Small intestine (tissue), 16 donors: ENCODE results near the gene DEPDC1B. TPM values are rescaled to one million over a fixed set of nuclear protein-coding genes. Genes with fewer than 3 reads are reported as not detected.
"Not testable (repeated sequence)": the region's sequence is repeated elsewhere in the genome, so short reads cannot be mapped to it uniquely, and the experiment has no call there.

ENCODE experiments used
- DNase-seq, 2 donors: peaks; one replicate each; pipeline versions ENCODE4 v3.0.0 to v3.0.0-alpha.2; 2013
- FAIRE-seq: peaks from 2 replicates; lab custom pipeline; 2012; peaks lifted over from hg19 to GRCh38; lab: Jason Lieb, UNC
- H3K27ac ChIP-seq, 3 donors: one replicate each; pipeline ENCODE4 v1.5.1; 2013; ENCODE audit warnings: low read length in 2 of 3, mild to moderate bottlenecking in 2 of 3, control low read depth in 1 of 3, inconsistent platforms in 1 of 3, low read depth in 1 of 3, moderate library complexity in 1 of 3
- H3K27me3 ChIP-seq, 3 donors: one replicate each; pipeline ENCODE4 v1.6.1; 2013; ENCODE audit warnings: low read length in 3 of 3, inconsistent platforms in 1 of 3; ENCODE audit not compliant: control insufficient read depth in 3 of 3, insufficient read depth in 3 of 3
- H3K36me3 ChIP-seq, 3 donors: one replicate each; pipeline ENCODE4 v1.6.1; 2013; ENCODE audit warnings: low read length in 3 of 3, inconsistent platforms in 1 of 3, low read depth in 1 of 3, mild to moderate bottlenecking in 1 of 3, moderate library complexity in 1 of 3; ENCODE audit not compliant: control insufficient read depth in 3 of 3, insufficient read depth in 2 of 3
- H3K4me1 ChIP-seq, 3 donors: one replicate each; pipeline ENCODE4 v1.6.1; 2013; ENCODE audit warnings: low read length in 2 of 3, inconsistent platforms in 1 of 3, low read depth in 1 of 3, mild to moderate bottlenecking in 1 of 3, moderate library complexity in 1 of 3; ENCODE audit not compliant: control insufficient read depth in 3 of 3, insufficient read depth in 2 of 3
- H3K4me3 ChIP-seq, 3 donors: one replicate each; pipeline ENCODE4 v1.5.1; 2013; ENCODE audit warnings: low read length in 3 of 3, control low read depth in 1 of 3, inconsistent platforms in 1 of 3, low read depth in 1 of 3, mild to moderate bottlenecking in 1 of 3, moderate library complexity in 1 of 3
- H3K9me3 ChIP-seq, 2 donors: one replicate each; pipeline ENCODE4 v1.6.1; 2013; ENCODE audit warnings: low read depth in 1 of 2, low read length in 1 of 2; ENCODE audit not compliant: control insufficient read depth in 2 of 2, insufficient read depth in 1 of 2
- WGBS, 3 donors: extraction: QIAGEN DNeasy Blood & Tissue Kit; methylation state at CpG; one replicate each; pipeline ENCODE4 v1.1.7; 2013; 5-methylcytosine and 5-hydroxymethylcytosine counted together
- long read RNA-seq, 10 donors: transcript quantifications; one replicate each; lab custom pipeline, GENCODE V29; 2026
- polyA plus RNA-seq, 4 donors: library from polyadenylated mRNA; stranded (reverse) in 3 of 4; unstranded in 1 of 4; fragments of 200-250 nt in 3 of 4; fragments of 120-200 nt in 1 of 4; gene quantifications; one replicate each; pipeline versions ENCODE4 v1.2.1 to v1.2.3, GENCODE V29; 2013
- donor health status: healthy with polysubstance abuse.
- donor health status: control.
- donor health status: control.
- donor health status: Bipolar disorder and iron deficiency.
- donor health status: healthy.

DEPDC1B gene
- polyA plus RNA-seq: 10 to 100 TPM in 2 of 4 donors, 1 to 10 TPM in 2; 2.4 to 25.4 (median 14.3) TPM
- long read RNA-seq, donor 1, transcript DEPDC1B-201 (11 exons, 2,499 nt): major isoform, 8 of 29 reads
- long read RNA-seq, donor 1, partial matches to known transcripts: 20 of 29 reads
- long read RNA-seq, donor 1, other reads (novel, unspliced or antisense): 0 of 29 reads
- long read RNA-seq, donor 2: 0 reads
- long read RNA-seq, donor 3, partial matches to known transcripts: 10 of 10 reads
- long read RNA-seq, donor 3, other reads (novel, unspliced or antisense): 0 of 10 reads
- long read RNA-seq, donor 4: 0 reads
- long read RNA-seq, donor 5: 0 reads
- long read RNA-seq, donor 6, partial matches to known transcripts: 0 of 2 reads
- long read RNA-seq, donor 6, other reads (novel, unspliced or antisense): 0 of 2 reads
- long read RNA-seq, donor 7, partial matches to known transcripts: 0 of 1 reads
- long read RNA-seq, donor 7, other reads (novel, unspliced or antisense): 0 of 1 reads
- long read RNA-seq, donor 8: 0 reads
- long read RNA-seq, donor 9: 0 reads
- long read RNA-seq, donor 10, partial matches to known transcripts: 0 of 4 reads
- long read RNA-seq, donor 10, other reads (novel, unspliced or antisense): 0 of 4 reads

- H3K27me3 ChIP-seq: no peaks in the 10 kb centered on the region
- 0 to 1% (median 0%) methylated on average over 69 to 72 of the region's 72 CpGs for WGBS, 3 donors
- FAIRE-seq: no peak
- DNase-seq: peak; percentile 89 to 97
- peak within 1 kb of the TSS; percentile 61 to 89 (median 79) for H3K4me3 ChIP-seq
- H3K36me3 ChIP-seq: no peaks in the 10 kb centered on the region
- H3K27ac ChIP-seq: peak within 1 kb of the TSS; percentile 42 to 98 (median 85)
- peaks cover 0 to 10% (median 0%) of the 10 kb centered on the region in 3 donors for H3K4me1 ChIP-seq
- H3K9me3 ChIP-seq: no peaks in the 10 kb centered on the region
Measured at GRCh38 chr5:60699609-60700415, at the start of gene DEPDC1B. TSS of gene DEPDC1B (minus strand) at chr5:60700166. CDS start at chr5:60700093, 73 bp downstream.

- FAIRE-seq (no peak), DNase-seq (no peak)
- Histone ChIP-seq H3K36me3 (peaks cover 0 to 3% (median 2%) of the 10 kb centered on the region in 3 donors), H3K27ac (no peak overlapping the region), H3K27me3 (no peaks in the 10 kb centered on the region), H3K9me3 (peaks cover 0 to 12% of the 10 kb centered on the region in 2 donors), H3K4me3 (no peak overlapping the region), H3K4me1 (no peaks in the 10 kb centered on the region)
- WGBS, 3 donors: 97 to 100% (median 97%) methylated on average over 6 of the region's 6 CpGs
Measured at GRCh38 chr5:60744682-60745081, 44.7 kb upstream of the DEPDC1B start.

GRCh38 chr5:60743511-60744314 is 43.7 kb upstream of the DEPDC1B start:
- no peak for FAIRE-seq
- no peak overlapping the region for H3K4me3 ChIP-seq
- no peaks in the 10 kb centered on the region for H3K27me3 ChIP-seq
- no peak overlapping the region for H3K27ac ChIP-seq
- DNase-seq: no peak
- WGBS, 3 donors: 93 to 97% (median 95%) methylated on average over 40 of the region's 40 CpGs
- peaks cover 0 to 17% of the 10 kb centered on the region in 2 donors for H3K9me3 ChIP-seq
- no peaks in the 10 kb centered on the region for H3K4me1 ChIP-seq
- peaks cover 0 to 7% (median 2%) of the 10 kb centered on the region in 3 donors for H3K36me3 ChIP-seq

GRCh38 chr5:60740322-60740721 is 40.4 kb upstream of the DEPDC1B start:
- FAIRE-seq (no peak), DNase-seq (no peak)
- no peaks in the 10 kb centered on the region for H3K27me3 ChIP-seq
- H3K36me3 ChIP-seq: peaks cover 0 to 10% (median 2%) of the 10 kb centered on the region in 3 donors
- H3K4me3 ChIP-seq: no peak overlapping the region
- H3K9me3 ChIP-seq: peaks cover 0 to 22% of the 10 kb centered on the region in 2 donors
- H3K4me1 ChIP-seq: no peaks in the 10 kb centered on the region
- WGBS, 3 donors: 93 to 98% (median 93%) methylated on average over 2 of the region's 2 CpGs
- no peak overlapping the region for H3K27ac ChIP-seq

- DNase-seq: no peak
- no peak overlapping the region for H3K27ac ChIP-seq
- FAIRE-seq: no peak
- 58 to 76% (median 72%) methylated on average over 3 of the region's 3 CpGs for WGBS, 3 donors
- no peak overlapping the region for H3K4me3 ChIP-seq
- peaks cover 0 to 18% of the 10 kb centered on the region in 2 donors for H3K9me3 ChIP-seq
- no peaks in the 10 kb centered on the region for H3K27me3 ChIP-seq
- no peaks in the 10 kb centered on the region for H3K4me1 ChIP-seq
- peaks cover 0 to 10% (median 2%) of the 10 kb centered on the region in 3 donors for H3K36me3 ChIP-seq
Measured at GRCh38 chr5:60738933-60739332, 39.0 kb upstream of the DEPDC1B start.

GRCh38 chr5:60738461-60738860 is 38.5 kb upstream of the DEPDC1B start:
- peaks cover 0 to 10% (median 2%) of the 10 kb centered on the region in 3 donors for H3K36me3 ChIP-seq
- no peak for DNase-seq
- H3K4me3 ChIP-seq: no peak overlapping the region
- peaks cover 0 to 18% of the 10 kb centered on the region in 2 donors for H3K9me3 ChIP-seq
- H3K27ac ChIP-seq: no peak overlapping the region
- WGBS, 3 donors: 79 to 85% (median 82%) methylated on average over 4 of the region's 4 CpGs
- no peaks in the 10 kb centered on the region for H3K4me1 ChIP-seq
- FAIRE-seq: no peak
- no peaks in the 10 kb centered on the region for H3K27me3 ChIP-seq

GRCh38 chr5:60730858-60731257 is 30.9 kb upstream of the DEPDC1B start:
- not testable (repeated sequence) for H3K9me3 ChIP-seq, H3K4me3 ChIP-seq, H3K4me1 ChIP-seq, H3K27me3 ChIP-seq, DNase-seq, FAIRE-seq, H3K36me3 ChIP-seq, H3K27ac ChIP-seq
